AG09319 (cell line): Measurements from ENCODE around the gene KCNK15.

Experiments used
- DNase-seq: peaks from one replicate; pipeline ENCODE4 v3.0.0-alpha.2; 2010; ENCODE audit warnings: low read depth; ENCODE audit errors: extremely low read depth
- TF ChIP-seq, protein P1 (sequence below): IDR thresholded peaks from 2 replicates; pipeline ENCODE4 v1.5.1; 2011; ENCODE audit warnings: low read depth, mild to moderate bottlenecking, inconsistent platforms, low read length, moderate library complexity

The KCNK15 gene

DNA sequence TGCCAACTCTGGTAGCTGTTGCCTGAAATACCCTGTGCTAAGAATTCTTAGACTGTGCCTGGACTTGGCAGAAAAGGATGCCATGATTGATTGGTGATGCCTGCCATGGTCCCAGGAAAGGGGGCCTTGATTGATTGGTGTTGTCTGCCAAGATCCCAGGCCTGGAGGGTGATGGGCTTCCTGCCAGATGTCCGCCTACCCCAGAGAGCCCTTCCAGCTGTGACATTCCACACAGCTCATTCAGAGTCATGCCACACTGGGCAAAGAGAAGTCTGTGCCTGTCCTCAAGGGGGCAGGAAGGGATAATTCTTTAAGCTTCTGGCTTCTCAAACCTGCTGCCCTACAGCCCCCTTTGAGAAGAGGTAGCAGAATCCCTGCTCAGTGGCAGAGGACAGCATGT lies 40.1 kb downstream of the KCNK15 start:
- TF ChIP-seq, protein P1, sequence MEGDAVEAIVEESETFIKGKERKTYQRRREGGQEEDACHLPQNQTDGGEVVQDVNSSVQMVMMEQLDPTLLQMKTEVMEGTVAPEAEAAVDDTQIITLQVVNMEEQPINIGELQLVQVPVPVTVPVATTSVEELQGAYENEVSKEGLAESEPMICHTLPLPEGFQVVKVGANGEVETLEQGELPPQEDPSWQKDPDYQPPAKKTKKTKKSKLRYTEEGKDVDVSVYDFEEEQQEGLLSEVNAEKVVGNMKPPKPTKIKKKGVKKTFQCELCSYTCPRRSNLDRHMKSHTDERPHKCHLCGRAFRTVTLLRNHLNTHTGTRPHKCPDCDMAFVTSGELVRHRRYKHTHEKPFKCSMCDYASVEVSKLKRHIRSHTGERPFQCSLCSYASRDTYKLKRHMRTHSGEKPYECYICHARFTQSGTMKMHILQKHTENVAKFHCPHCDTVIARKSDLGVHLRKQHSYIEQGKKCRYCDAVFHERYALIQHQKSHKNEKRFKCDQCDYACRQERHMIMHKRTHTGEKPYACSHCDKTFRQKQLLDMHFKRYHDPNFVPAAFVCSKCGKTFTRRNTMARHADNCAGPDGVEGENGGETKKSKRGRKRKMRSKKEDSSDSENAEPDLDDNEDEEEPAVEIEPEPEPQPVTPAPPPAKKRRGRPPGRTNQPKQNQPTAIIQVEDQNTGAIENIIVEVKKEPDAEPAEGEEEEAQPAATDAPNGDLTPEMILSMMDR: no peak
- DNase-seq: no peak

DNA sequence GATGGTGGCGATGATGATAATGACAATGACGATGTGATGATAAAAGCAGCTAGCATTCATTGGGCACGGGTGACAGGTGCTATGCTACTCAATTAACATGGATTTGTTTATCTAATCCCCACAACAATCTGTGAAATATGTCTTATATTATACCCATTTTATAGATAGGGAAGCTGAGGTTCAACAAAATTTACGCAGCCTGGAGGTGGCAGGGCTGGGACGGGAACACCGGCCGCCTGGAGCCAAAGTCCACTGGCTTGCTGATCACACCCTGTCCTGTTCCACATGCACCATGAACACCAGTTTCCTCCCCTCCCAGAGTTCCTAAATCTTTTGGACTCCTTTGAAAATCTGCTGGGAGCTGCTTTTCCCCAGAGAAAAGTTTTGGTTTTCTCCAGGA lies 41.6 kb downstream of the KCNK15 start:
- TF ChIP-seq, protein P1: no peak

DNA sequence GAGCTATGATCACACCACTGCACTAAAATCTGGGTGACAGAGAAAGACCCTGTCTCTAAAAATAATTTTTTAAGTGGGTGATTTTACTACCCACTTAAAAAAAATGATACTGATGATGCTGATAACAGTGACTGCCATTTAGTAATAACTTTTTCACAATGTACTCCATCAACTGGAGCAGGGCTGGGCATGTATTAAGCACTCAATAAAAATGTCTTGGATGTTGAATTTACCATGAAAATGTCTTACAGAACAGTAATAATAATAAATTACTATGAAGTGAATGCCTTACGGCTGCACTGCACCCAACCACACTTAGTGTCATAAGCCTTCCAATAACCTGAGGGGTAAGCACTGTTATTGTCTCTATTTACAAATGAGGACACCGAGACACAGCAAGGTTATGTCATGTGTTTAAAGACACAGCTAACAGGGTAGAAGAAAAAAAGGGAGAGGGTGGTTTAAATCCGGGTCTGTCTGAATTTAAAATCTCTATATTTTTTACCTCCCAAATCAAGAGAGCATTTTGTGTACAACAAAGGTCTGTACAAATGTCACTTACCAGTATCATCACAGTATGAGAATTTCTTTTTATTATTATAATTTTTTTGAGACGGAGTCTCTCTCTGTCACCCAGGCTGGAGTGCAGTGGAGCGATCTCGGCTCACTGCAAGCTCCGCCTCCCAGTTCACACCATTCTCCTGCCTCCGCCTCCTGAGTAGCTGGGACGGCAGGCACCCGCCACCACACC lies 43.2 kb downstream of the KCNK15 start:
- TF ChIP-seq, protein P1: no peak
- no peak for DNase-seq

More for the DNA sequence above, 41.6 kb downstream of the KCNK15 start:
- DNase-seq: no peak

DNA sequence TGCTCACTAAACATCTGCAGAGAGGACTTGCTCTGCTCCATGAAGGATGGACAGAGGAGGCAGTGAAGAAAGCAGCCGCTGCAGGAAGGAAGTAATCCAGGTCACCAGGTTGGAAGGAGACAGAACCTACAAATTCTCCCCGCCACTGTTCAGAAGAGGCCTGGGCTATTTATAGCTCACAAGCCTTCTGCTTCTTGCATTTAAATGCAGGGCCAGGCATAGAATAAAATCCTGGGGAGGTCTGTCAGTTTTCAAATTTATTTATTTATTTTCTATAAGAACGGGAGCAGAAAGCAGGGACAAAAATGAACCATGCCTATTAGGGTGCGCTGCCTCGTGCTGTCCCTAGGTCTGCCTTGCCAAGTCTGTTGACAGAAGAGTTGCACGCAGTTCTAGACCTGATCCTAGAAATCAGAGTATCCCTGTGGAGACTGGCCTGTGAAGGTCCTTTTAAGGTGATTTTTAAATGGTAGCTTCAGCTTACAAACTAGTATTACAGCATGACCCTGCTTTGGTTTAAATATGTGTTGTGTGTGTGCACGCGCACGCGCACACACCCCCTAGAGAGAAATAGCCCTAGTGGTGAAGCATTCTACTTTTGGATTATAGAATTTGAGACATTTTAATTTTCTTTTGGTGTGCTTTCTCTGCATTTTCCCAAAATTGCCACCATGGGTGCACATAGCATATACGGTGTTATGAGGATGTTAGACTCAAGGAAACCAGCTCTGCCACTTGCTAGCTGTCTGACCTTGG lies 45.2 kb downstream of the KCNK15 start:
- no peak for DNase-seq
- TF ChIP-seq, protein P1: no peak

DNA sequence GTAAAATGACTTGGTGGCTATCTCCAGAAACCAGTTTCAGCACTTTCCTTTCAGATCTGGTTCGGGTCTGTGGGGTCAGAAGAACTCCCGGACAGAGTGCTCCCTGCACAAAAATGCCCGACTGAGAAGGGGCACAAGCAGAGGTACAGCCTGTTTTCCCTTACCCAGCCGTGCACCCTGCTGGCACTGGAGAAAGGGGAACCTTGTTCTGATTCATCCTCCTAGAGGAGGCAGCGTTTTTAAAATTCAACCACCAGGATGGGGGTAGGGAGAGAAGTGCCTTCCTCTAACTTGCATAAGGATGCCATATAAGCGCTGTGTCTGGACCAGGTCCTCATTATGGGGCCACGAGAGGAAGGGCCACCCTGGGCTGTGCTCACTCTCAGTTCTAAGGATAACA lies 47.1 kb downstream of the KCNK15 start:
- no peak for DNase-seq
- TF ChIP-seq, protein P1: no peak

DNA sequence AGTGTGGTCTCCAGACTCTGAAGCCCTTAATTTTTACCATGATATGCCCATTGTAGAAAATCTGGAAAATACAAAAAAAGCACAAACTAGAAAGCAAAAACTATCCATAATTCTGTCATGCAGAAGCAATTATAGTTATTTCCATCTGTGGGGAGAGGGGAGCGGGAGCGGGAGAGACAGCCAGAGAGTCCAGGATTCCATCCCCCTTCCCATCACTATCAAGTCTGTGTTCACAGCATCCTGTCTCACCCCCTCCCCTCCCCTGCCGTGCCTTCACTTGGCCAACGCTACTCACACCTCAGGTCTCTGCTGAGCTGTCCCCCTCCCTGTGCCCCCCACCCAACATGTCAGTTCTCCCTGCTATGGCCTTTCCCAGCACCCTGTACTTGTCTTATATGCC lies 50.2 kb downstream of the KCNK15 start:
- TF ChIP-seq, protein P1: no peak

DNA sequence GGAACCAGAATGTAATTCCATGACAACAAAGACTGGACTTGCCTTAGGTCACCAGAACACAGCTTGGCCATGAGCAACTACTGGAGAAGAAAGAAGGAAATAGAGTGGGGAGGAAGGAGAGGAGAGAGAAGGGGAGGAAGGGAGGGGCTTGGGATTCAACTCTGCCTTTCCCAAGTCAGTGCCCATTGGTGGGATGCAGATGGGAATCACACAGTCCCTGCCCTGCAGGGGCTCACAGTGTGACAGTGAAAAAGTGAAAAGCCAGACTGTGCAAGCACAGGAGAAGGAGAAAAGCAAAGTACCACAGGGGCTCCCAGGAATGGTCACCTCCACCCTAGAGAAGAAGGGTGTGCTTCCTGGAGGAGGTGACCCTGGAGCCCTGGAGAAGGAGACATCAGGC lies 50.6 kb downstream of the KCNK15 start:
- TF ChIP-seq, protein P1: no peak
- no peak for DNase-seq

More for the DNA sequence above, 50.2 kb downstream of the KCNK15 start:
- no peak for DNase-seq
